Prostate gland (tissue), 2 donors: ENCODE results near the gene CDX1. TPM values are rescaled to one million over a fixed set of nuclear protein-coding genes. Genes with fewer than 3 reads are reported as not detected.

Experiments used
- DNase-seq: peaks from one replicate; pipeline ENCODE4 v3.0.0-alpha.2; 2019; ENCODE audit warnings: low spot score
- H3K27ac ChIP-seq, 2 donors: fragments of 200-600 bp; sonication (generic); 2 replicates each; pipeline ENCODE4 v1.5.1; 2017 to 2019
- H3K27me3 ChIP-seq: fragments of 200-600 bp; sonication (generic); replicated peaks from 2 replicates; pipeline ENCODE4 v1.5.1; 2019; ENCODE audit not compliant: insufficient read depth
- H3K36me3 ChIP-seq, 2 donors: fragments of 200-600 bp; sonication (generic); 1 replicate in 1 of 2; 2 replicates in 1 of 2; pipeline versions ENCODE4 v1.5.1 to v1.8.1; 2017 to 2019
- H3K4me1 ChIP-seq: fragments of 200-600 bp; sonication (generic); replicated peaks from 2 replicates; pipeline ENCODE4 v1.5.1; 2019
- H3K4me3 ChIP-seq, 2 donors: fragments of 200-600 bp; sonication (generic); 2 replicates each; pipeline ENCODE4 v1.5.1; 2017 to 2019
- H3K9me3 ChIP-seq: fragments of 200-600 bp; sonication (generic); 2 replicates; pipeline ENCODE4 v1.5.1; 2017
- CTCF ChIP-seq, 4 experiments: fragments of 200-600 bp in 2 of 4; fragments of 450-650 bp in 2 of 4; sonication (generic) in 2 of 4; IDR thresholded peaks; 1 replicate in 3 of 4; 2 replicates in 1 of 4; pipeline ENCODE4 v1.5.1; 2016 to 2019; ENCODE audit warnings: antibody characterized with exemption in 4 of 4, mild to moderate bottlenecking in 2 of 4, moderate library complexity in 2 of 4
- POLR2A ChIP-seq: fragments of 450-650 bp; IDR thresholded peaks from one replicate; pipeline ENCODE4 v1.6.1; 2016; ENCODE audit warnings: antibody characterized with exemption, mild to moderate bottlenecking
- POLR2AphosphoS5 ChIP-seq: sonication (generic); formaldehyde crosslinking; IDR thresholded peaks from one replicate; pipeline ENCODE4 v1.6.1; 2017; ENCODE audit warnings: antibody characterized with exemption
- WGBS: methylation state at CpG from one replicate; pipeline ENCODE4 v1.1.5; 2018; 5-methylcytosine and 5-hydroxymethylcytosine counted together
- intact Hi-C: fragments of 100-400 bp; cut with DNase I; formaldehyde crosslinking; loops from one replicate; pipeline ENCODE4 v1.14.2; 2022
- total RNA-seq, 2 donors: library from RNA; depleted of rRNA; stranded (reverse); fragments of >200 nt; gene quantifications; one replicate each; pipeline ENCODE4 v1.1.0, GENCODE V29; 2016

Gene CDX1
- total RNA-seq, 2 donors from 2014 or later, result 3.2 TPM; not detected in 1

- 45% methylated on average over 2 of the region's 2 CpGs for whole genome bisulfite sequencing
Measured at GRCh38 chr5:150190987-150191386, 24.4 kb downstream of the CDX1 start.

GRCh38 chr5:150192462-150192861 is 25.9 kb downstream of the CDX1 start:
- WGBS, result 77% methylated on average over 4 of the region's 4 CpGs
- Histone ChIP-seq H3K27me3 (peaks cover 5% of the 10 kb centered on the region), H3K27ac (no peak overlapping the region), H3K36me3 (no peaks in the 10 kb centered on the region), H3K9me3 (no peaks in the 10 kb centered on the region), H3K4me3 (no peak overlapping the region), H3K4me1 (no peaks in the 10 kb centered on the region)
- intact Hi-C loops, result no loop called here
- TF ChIP-seq POLR2AphosphoS5 (no peak), CTCF (IDR thresholded peaks at IDR 0.05) (no peak), POLR2A (no peak)
- no peak for DNase-seq

More at GRCh38 chr5:150190987-150191386, 24.4 kb downstream of the CDX1 start:
- intact Hi-C loops, result no loop called here
- H3K4me3 ChIP-seq, result no peak overlapping the region
- no peak overlapping the region for H3K27ac ChIP-seq
- TF ChIP-seq POLR2A, result no peak
- TF ChIP-seq CTCF (IDR thresholded peaks at IDR 0.05), result no peak
- TF ChIP-seq POLR2AphosphoS5, result no peak
- DNase-seq, result no peak
- H3K27me3 ChIP-seq, result peaks cover 5% of the 10 kb centered on the region
- no peaks in the 10 kb centered on the region for H3K4me1 ChIP-seq
- H3K9me3 ChIP-seq, result no peaks in the 10 kb centered on the region
- no peaks in the 10 kb centered on the region for H3K36me3 ChIP-seq

- TF ChIP-seq POLR2AphosphoS5, result no peak
- no peak for TF ChIP-seq POLR2A
- H3K4me1 ChIP-seq, result no peaks in the 10 kb centered on the region
- no peaks in the 10 kb centered on the region for H3K36me3 ChIP-seq
- intact Hi-C loops, result no loop called here
- no peak overlapping the region for H3K27ac ChIP-seq
- no peak for DNase-seq
- no peak overlapping the region for H3K4me3 ChIP-seq
- 81% methylated on average over 9 of the region's 9 CpGs for WGBS
- no peaks in the 10 kb centered on the region for H3K27me3 ChIP-seq
- no peaks in the 10 kb centered on the region for H3K9me3 ChIP-seq
Measured at GRCh38 chr5:150195736-150196485, 29.3 kb downstream of the CDX1 start.

- WGBS, result 83% methylated on average over 4 of the region's 5 CpGs
- H3K27ac ChIP-seq, result no peak overlapping the region
- no peaks in the 10 kb centered on the region for H3K9me3 ChIP-seq
- H3K36me3 ChIP-seq, result no peaks in the 10 kb centered on the region
- H3K27me3 ChIP-seq, result no peaks in the 10 kb centered on the region
- H3K4me1 ChIP-seq, result no peaks in the 10 kb centered on the region
- H3K4me3 ChIP-seq, result no peak overlapping the region
- DNase-seq, result no peak
- intact Hi-C loops, result no loop called here
- TF ChIP-seq POLR2A, result no peak
- no peak for TF ChIP-seq CTCF (IDR thresholded peaks at IDR 0.05)
- no peak for TF ChIP-seq POLR2AphosphoS5
Measured at GRCh38 chr5:150196514-150196913, 29.9 kb downstream of the CDX1 start.

- 91% methylated on average over 15 of the region's 16 CpGs for WGBS
- no peak for DNase-seq
- H3K27ac ChIP-seq, result no peak overlapping the region
- no peaks in the 10 kb centered on the region for H3K27me3 ChIP-seq
- TF ChIP-seq POLR2A (no peak), POLR2AphosphoS5 (no peak), CTCF (IDR thresholded peaks at IDR 0.05) (no peak)
- H3K4me3 ChIP-seq, result no peak overlapping the region
- no peaks in the 10 kb centered on the region for H3K9me3 ChIP-seq
- H3K36me3 ChIP-seq, result no peaks in the 10 kb centered on the region
- no peaks in the 10 kb centered on the region for H3K4me1 ChIP-seq
- intact Hi-C loops, result no loop called here
Measured at GRCh38 chr5:150196986-150197385, 30.4 kb downstream of the CDX1 start.
